Esophagus squamous epithelium (tissue), 4 donors: ENCODE measurements around the gene INTS4.
"Not testable (repeated sequence)": the region's sequence is repeated elsewhere in the genome, so short reads cannot be mapped to it uniquely, and the experiment has no call there.

Experiments used
- CTCF ChIP-seq, 6 experiments: fragments of 450-650 bp in 4 of 6; fragments of 200-600 bp in 2 of 6; sonication (generic) in 2 of 6; IDR thresholded peaks; one replicate each; pipeline ENCODE4 v1.5.1; 2016 to 2019; ENCODE audit warnings: antibody characterized with exemption in 6 of 6, mild to moderate bottlenecking in 4 of 6, moderate library complexity in 4 of 6
- POLR2A ChIP-seq, 4 donors: fragments of 450-650 bp; IDR thresholded peaks; one replicate each; pipeline ENCODE4 v1.6.1; 2017; ENCODE audit warnings: antibody characterized with exemption in 4 of 4, mild to moderate bottlenecking in 4 of 4, moderate library complexity in 3 of 4

- TF ChIP-seq CTCF, POLR2A (IDR thresholded peaks at IDR 0.05): not testable (repeated sequence)
Observed at GRCh38 chr11:78014937-78015520, 20.6 kb upstream of the INTS4 start.
